GM18870 (cell line): ENCODE data around the gene METTL25.

Experiments used
- ATAC-seq: cut with Tn5 transposase; IDR thresholded peaks from one replicate; pipeline ENCODE4 v1.9.1; 2021; ENCODE audit warnings: moderate library complexity; ENCODE audit not compliant: unreplicated experiment

Gene METTL25

GRCh38 chr12:82468563-82468962, 110.2 kb downstream of the METTL25 start:
- no peak for ATAC-seq

- ATAC-seq: no peak
Measured at GRCh38 chr12:82470906-82471512, 112.7 kb downstream of the METTL25 start.

DNA sequence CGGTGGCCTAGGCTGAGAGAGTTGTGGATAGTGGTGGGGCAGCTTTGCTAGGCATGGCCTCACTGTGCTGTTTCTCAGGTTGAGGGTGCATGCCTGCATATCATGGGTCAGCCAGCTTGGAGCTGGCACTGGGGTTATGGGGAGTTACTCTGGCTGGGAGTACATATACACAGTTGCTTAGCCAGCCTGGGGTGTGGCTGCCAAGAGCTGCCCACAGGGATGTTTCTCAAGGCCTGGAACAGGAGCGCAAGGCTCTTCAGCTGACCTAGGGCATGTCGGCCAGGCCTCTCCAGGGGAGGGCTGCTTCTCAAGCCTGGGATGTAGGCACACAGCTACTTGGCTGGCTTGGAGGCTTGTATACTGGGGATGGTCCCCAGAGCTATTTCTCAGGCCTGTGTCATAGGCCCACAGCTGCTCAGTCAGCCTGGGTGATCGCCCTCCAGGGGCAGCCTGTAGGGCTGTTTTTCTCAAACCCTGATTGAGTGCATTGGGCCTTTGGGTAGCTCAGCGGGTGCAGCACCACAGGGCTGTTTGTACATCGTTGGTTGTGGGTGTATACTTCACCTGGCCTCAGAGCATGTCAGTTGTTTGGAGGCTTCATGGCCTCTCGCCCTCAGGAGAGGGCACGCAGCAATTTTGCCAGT, 114.9 kb downstream of the METTL25 start:
- ATAC-seq: no peak

DNA sequence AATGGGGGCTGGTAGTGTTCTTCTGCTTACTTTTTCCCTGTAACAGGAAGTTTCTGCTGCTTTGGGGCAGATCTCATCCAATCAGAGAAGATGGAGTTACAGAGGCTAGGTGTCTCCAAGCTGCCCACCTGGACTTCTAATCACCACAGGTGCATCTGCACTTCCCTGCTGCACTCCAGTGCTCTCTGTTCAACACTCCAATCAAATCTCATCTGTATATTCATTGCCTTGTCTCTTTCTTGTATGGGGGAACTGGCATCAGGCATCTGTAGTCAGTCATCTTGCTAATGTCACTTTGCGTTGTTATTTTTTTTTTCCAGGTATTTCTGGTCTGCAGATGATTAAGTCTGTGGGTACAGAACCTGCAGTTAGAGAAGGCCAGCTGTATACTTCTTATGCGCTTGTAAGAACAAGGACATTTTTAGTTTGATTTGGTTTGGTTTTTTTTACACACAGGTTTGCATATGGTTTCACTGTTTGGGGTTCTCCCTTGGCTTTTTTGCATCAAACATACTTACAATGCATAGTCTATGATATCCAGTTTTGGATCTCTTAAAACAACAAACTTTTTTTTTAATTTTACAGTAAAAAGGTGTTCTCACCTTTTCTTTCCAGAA, 116.0 kb downstream of the METTL25 start:
- peak; percentile 93 for ATAC-seq

GRCh38 chr12:82474798-82475184, 116.5 kb downstream of the METTL25 start:
- ATAC-seq: peak; percentile 28

DNA sequence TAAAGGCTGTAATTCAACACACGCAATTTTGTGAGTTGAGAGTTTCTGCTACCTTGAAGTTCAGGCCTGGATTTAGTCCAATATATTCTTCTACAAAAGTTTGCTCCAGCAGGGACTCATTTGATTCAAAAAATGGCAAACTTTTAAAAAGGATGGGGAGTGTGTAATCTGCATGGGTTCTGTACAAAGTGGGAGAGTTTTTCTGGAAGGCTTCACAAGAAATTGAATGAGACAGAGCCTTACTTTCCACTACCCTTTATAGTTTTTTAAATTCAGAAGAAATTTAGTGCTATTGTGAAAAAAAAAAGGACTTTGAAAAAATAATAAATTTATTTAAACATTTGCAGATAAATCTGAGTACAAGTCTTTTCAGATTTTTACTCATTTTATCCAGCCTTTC, 116.9 kb downstream of the METTL25 start:
- ATAC-seq: no peak

GRCh38 chr12:82476511-82476910, 118.2 kb downstream of the METTL25 start:
- no peak for ATAC-seq

- no peak for ATAC-seq
Measured at GRCh38 chr12:82479511-82479910, 121.2 kb downstream of the METTL25 start.

DNA sequence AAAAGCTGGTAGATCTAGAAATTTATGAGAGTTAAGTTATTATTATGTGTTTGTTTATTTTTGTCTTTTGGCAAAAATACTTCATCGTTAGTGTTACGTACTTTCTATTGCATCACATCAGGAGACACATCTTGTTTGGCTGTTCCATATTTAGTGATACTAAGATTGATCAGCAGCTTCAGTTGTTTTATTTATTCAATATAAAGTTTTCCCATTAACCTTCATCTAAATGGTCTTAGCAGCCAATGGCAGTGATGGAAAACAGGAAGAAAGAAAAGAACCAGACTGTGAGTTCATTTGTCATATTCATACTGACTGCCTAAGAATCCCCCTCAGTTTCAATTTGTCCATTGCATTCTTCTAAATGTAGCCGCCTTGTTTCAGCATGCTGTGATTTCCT, 122.3 kb downstream of the METTL25 start:
- no peak for ATAC-seq

DNA sequence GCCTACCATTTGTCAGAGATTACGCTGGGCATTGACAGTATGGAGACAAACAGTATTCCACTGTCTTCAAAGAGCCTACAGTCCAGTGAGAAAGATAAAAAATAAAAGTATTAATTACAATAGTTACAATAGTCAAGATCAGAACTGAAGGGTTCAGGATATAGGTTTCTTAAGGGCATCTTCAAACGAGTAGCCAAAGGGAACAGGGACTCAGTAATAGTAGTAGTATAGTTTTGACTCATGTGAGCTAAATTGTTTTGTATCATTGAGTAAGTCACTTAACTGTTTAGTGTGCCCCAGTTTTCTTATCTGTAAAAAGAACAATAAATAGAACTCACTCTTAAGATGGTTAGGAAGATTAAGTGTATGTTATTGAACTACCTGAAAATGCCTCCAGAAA, 123.6 kb downstream of the METTL25 start:
- ATAC-seq: no peak

DNA sequence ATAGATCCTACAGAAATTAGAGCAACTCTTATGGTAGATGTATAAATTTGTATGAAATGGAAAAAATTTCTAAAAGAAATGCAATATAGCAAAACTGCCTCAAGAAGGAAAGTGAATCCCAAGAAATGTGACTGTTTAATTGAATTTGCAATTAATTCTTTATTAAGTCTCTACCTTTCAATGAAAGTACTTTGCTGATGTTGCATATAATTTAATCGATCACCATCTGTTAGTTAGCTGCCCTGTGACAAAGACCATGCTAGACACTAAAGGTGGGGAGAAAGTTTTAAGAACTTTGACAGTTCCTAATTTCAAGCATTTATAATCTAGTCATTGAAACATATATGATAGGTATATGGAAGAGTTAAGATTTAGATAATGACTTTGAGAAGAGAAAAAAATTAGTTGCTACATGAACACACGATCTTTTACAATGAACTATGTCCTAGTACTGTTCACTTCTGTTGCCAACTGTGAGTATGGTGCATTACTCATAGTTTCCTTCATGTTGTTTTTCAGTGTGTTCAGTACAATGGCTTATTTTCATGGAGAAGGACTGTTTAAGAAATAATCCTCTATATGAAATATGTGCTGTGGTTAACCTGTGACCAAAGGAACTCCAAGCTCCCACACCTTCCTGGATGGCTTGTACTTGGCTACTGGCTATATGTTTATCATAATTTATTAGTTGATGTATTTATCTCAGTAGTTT, 128.4 kb downstream of the METTL25 start:
- ATAC-seq: no peak

DNA sequence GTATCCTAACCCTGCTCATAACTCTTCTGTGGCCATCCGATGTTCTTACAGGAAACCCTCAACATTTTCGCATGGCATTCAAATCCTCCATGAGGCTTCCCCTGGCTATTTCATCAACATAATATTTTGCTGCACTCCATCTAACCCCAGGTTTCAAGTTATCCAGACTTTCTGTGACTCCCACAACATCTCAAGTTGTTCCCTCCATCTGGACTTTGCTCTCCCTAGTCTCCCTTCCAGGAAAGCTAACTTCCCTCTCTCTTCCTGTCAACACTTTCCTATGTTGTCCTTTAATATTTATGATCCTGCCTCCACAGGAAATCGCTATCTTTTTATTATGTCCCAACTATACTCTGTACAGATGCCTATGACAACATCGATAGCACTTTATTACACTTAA, 146.1 kb downstream of the METTL25 start:
- no peak for ATAC-seq

GRCh38 chr12:82505150-82505549, 146.8 kb downstream of the METTL25 start:
- no peak for ATAC-seq

- ATAC-seq: no peak
Measured at GRCh38 chr12:82507686-82508085, 149.4 kb downstream of the METTL25 start.

- ATAC-seq: no peak
Measured at GRCh38 chr12:82510386-82510785, 152.1 kb downstream of the METTL25 start.

GRCh38 chr12:82514880-82515279, 156.6 kb downstream of the METTL25 start:
- no peak for ATAC-seq

DNA sequence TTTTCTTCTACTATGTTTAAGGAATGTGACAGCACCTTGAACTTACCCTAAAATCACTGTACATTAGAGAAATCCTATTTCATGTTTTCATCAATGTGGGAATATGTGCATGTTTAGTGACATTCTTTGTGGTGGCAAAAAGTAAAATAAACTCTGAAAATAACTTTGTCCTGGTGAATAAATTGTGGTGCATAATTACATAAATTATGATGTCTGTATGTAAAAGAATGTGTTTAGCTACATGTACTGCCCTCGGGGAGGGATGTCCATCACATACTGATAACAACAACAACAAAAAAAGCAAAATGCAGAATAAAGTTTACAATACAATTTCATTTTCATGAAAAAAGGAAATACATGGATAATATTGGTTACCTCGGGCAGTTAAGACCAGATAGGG, 157.3 kb downstream of the METTL25 start:
- no peak for ATAC-seq

DNA sequence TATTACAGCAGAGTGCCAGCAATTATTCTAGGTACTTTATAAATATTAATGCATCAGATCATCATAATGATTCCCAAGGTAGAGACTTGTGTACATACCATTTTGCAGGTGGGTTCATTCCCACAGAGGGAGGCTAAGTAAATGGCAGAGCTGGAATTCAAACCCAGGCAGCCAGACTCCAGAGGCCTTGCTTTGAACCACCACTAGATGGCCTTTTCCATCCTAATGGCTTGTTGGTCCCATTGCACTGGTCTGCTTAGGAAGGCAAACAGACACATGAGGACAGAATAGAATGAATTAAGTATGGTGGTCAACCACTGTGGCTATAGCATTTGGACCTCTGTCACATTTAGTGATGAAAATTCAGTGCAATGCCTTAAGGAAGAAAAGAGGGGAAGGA, 158.7 kb downstream of the METTL25 start:
- peak; percentile 85 for ATAC-seq

DNA sequence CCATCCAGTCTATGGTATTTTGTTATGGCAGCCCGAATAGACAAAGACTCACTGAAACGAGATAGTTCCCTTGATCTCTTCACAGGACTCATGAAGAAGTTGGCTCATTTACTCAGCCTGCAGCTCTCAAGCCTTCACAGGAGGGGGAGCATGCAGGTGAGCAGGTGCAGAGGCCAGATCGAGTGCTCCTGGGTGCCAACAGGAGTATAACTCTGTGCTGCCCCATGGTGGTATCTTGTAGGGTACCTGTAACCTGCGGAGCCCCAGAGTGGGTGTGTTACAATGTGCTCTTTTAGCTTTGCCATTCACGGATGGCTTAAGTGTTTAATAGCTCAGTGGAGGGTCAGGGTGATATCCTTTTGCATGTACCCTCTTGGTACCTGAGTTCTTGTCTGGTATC, 159.5 kb downstream of the METTL25 start:
- no peak for ATAC-seq

GRCh38 chr12:82519510-82519909, 161.2 kb downstream of the METTL25 start:
- ATAC-seq: no peak

- no peak for ATAC-seq
Measured at GRCh38 chr12:82522285-82522684, 164.0 kb downstream of the METTL25 start.

DNA sequence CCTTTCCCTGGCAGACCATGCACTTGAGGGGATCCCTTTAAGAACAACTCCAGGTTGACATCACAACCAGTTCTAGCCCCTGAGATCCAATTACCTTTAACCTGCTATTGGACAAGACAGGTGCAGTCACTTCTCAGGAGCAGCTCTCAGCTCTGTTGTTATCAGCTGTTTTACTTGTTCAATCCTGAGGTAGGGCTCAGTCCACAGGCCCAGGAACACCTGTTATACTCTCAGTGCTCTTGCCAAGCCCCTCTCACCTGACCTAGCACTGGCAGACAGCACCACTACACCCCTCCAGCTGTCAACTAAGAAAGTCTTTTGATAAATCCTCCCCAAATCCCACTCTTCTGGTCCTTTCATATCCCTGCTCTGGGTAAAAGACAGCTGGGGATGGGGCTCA, 164.4 kb downstream of the METTL25 start:
- no peak for ATAC-seq
